Activated CD8-positive, alpha-beta T cell treated with anti-CD3 and anti-CD28 coated beads for 36 hours (primary cell): ENCODE results near the gene GALT. TPM values are rescaled to one million over a fixed set of nuclear protein-coding genes. Genes with fewer than 3 reads are reported as not detected.

Experiments used
- ATAC-seq: fragments of 200-7000 bp; cut with Tn5 transposase; one replicate; pipeline ENCODE4 v1.10.0; 2021; ENCODE audit warnings: mild to moderate bottlenecking, moderate library complexity
- CTCF ChIA-PET: fragments of 350-600 bp; sonication (Branson Sonifier 250); formaldehyde crosslinking; loops from one replicate; lab custom pipeline; 2021; ENCODE audit warnings: antibody characterized with exemption; lab: Charles Lee
- POLR2A ChIA-PET: fragments of 350-600 bp; sonication (Branson Sonifier 250); formaldehyde crosslinking; loops from one replicate; lab custom pipeline; 2021; ENCODE audit warnings: antibody characterized with exemption; lab: Charles Lee
- DNase-seq: peaks from one replicate; pipeline ENCODE4 v3.0.0-alpha.2; 2020
- H3K27ac Mint-ChIP-seq: one replicate; pipeline ENCODE4 v1.8.0; 2021; ENCODE audit warnings: mild to moderate bottlenecking, mixed read lengths
- H3K27me3 Mint-ChIP-seq: one replicate; pipeline ENCODE4 v1.8.0; 2021; ENCODE audit warnings: mixed read lengths
- H3K36me3 Mint-ChIP-seq: one replicate; pipeline ENCODE4 v1.8.0; 2021; ENCODE audit warnings: low read depth, mixed read lengths
- H3K4me1 Mint-ChIP-seq: one replicate; pipeline ENCODE4 v1.8.0; 2021; ENCODE audit warnings: low read depth, mixed read lengths
- H3K4me3 Mint-ChIP-seq: one replicate; pipeline ENCODE4 v1.8.0; 2021; ENCODE audit warnings: mild to moderate bottlenecking, moderate library complexity, mixed read lengths
- H3K9me3 Mint-ChIP-seq: one replicate; pipeline ENCODE4 v1.8.0; 2021; ENCODE audit warnings: mixed read lengths
- CTCF ChIP-seq: fragments of 200-600 bp; IDR thresholded peaks from one replicate; pipeline ENCODE4 v1.8.0; 2022; ENCODE audit warnings: antibody characterized with exemption, mild to moderate bottlenecking
- intact Hi-C: fragments of 100-400 bp; cut with micrococcal nuclease; formaldehyde crosslinking; loops from one replicate; pipeline ENCODE4 v1.10.0; 2022
- total RNA-seq, 2 experiments: library from RNA; stranded (reverse); gene quantifications; one replicate each; pipeline ENCODE4 v1.2.3, GENCODE V29; 2021

Gene GALT
- total RNA-seq, 2 experiments from 2014 or later = 42.8 to 44.5 TPM

GRCh38 chr9:34603610-34604231 is 42.8 kb upstream of the GALT start:
- Mint-ChIP-seq H3K4me1 (no peaks in the 10 kb centered on the region), H3K27ac (no peak overlapping the region), H3K4me3 (no peak overlapping the region), H3K36me3 (no peaks in the 10 kb centered on the region), H3K27me3 (no peaks in the 10 kb centered on the region), H3K9me3 (no peaks in the 10 kb centered on the region)
- intact Hi-C loops = no loop called here
- ChIA-PET POLR2A (interaction anchor here (0.6 to 0.7 kb wide), 3 partner anchors 10 to 11 kb away, joined by 3 to 4 read pairs (median 4); no protein-coding TSS in a partner anchor), CTCF (interaction anchor here (0.6 to 5.4 kb wide), 48 partner anchors 9 to 351 kb away, joined by 3 to 43 read pairs (median 4); partner anchors contain the start of genes CCL27, CNTFR, DCTN3 and GALT)
- peak; percentile 82 for TF ChIP-seq CTCF
- peak; percentile 98 for ATAC-seq
- DNase-seq = peak; percentile 89

GRCh38 chr9:34606190-34606589 is 40.3 kb upstream of the GALT start:
- no peak overlapping the region for H3K27ac Mint-ChIP-seq
- no peaks in the 10 kb centered on the region for H3K9me3 Mint-ChIP-seq
- H3K36me3 Mint-ChIP-seq = peaks cover 12% of the 10 kb centered on the region
- no peak for DNase-seq
- no peak for ATAC-seq
- ChIA-PET CTCF (interaction anchor here (1.0 to 5.4 kb wide), 9 partner anchors 11 to 106 kb away, joined by 3 to 43 read pairs (median 5); partner anchors contain the start of gene DCTN3), POLR2A (no interaction called here)
- intact Hi-C loops = no loop called here
- no peaks in the 10 kb centered on the region for H3K27me3 Mint-ChIP-seq
- no peak for TF ChIP-seq CTCF
- H3K4me1 Mint-ChIP-seq = peaks cover 6% of the 10 kb centered on the region
- H3K4me3 Mint-ChIP-seq = no peak overlapping the region

- ChIA-PET POLR2A (no interaction called here), CTCF (interaction anchor here (1.0 to 5.4 kb wide), 7 partner anchors 15 to 203 kb away, joined by 3 to 38 read pairs (median 4); no protein-coding TSS in a partner anchor)
- Mint-ChIP-seq H3K4me1 (peaks cover 9% of the 10 kb centered on the region), H3K4me3 (no peak overlapping the region), H3K9me3 (no peaks in the 10 kb centered on the region), H3K27me3 (no peaks in the 10 kb centered on the region), H3K27ac (no peak overlapping the region), H3K36me3 (peaks cover 17% of the 10 kb centered on the region)
- ATAC-seq (no peak), DNase-seq (no peak)
- intact Hi-C loops = no loop called here
- TF ChIP-seq CTCF = no peak
Observed at GRCh38 chr9:34606905-34607304, 39.6 kb upstream of the GALT start.

- no peaks in the 10 kb centered on the region for H3K27me3 Mint-ChIP-seq
- H3K36me3 Mint-ChIP-seq = peaks cover 17% of the 10 kb centered on the region
- no peak overlapping the region for H3K4me3 Mint-ChIP-seq
- H3K9me3 Mint-ChIP-seq = no peaks in the 10 kb centered on the region
- ChIA-PET CTCF (interaction anchor here (1.0 to 5.4 kb wide), 7 partner anchors 16 to 203 kb away, joined by 3 to 38 read pairs (median 4); no protein-coding TSS in a partner anchor), POLR2A (no interaction called here)
- ATAC-seq (no peak), DNase-seq (no peak)
- H3K27ac Mint-ChIP-seq = no peak overlapping the region
- intact Hi-C loops = no loop called here
- H3K4me1 Mint-ChIP-seq = peaks cover 12% of the 10 kb centered on the region
- TF ChIP-seq CTCF = no peak
Observed at GRCh38 chr9:34607331-34607730, 39.1 kb upstream of the GALT start.
